CD4-positive, alpha-beta T cell treated with Interleukin-6 for 4 hours (primary cell): Measurements from ENCODE around the gene AGA.

Experiments
- DNase-seq: peaks from one replicate; pipeline ENCODE4 v3.0.0-alpha.2; 2020; ENCODE audit warnings: mixed read lengths

AGA gene

GRCh38 chr4:177441803-177442622 lies at the start of gene AGA:
TSS of gene AGA (minus strand) at chr4:177442437. CDS start at chr4:177442375, 62 bp downstream.
- peak; percentile 96 for DNase-seq

GRCh38 chr4:177492022-177492421 lies 49.8 kb upstream of the AGA start:
- no peak for DNase-seq

GRCh38 chr4:177490769-177491168 lies 48.5 kb upstream of the AGA start:
- DNase-seq, result no peak

- no peak for DNase-seq
Observed at GRCh38 chr4:177489471-177490246, 47.4 kb upstream of the AGA start.

GRCh38 chr4:177487977-177488376 lies 45.7 kb upstream of the AGA start:
- no peak for DNase-seq

- DNase-seq, result no peak
Observed at GRCh38 chr4:177485528-177485927, 43.3 kb upstream of the AGA start.

GRCh38 chr4:177484613-177485021 lies 42.4 kb upstream of the AGA start:
- no peak for DNase-seq

GRCh38 chr4:177483760-177484159 lies 41.5 kb upstream of the AGA start:
- no peak for DNase-seq

- DNase-seq, result no peak
Observed at GRCh38 chr4:177483271-177483670, 41.0 kb upstream of the AGA start.

- DNase-seq, result no peak
Observed at GRCh38 chr4:177482367-177482766, 40.1 kb upstream of the AGA start.

GRCh38 chr4:177480795-177481194 lies 38.6 kb upstream of the AGA start:
- DNase-seq, result no peak

- no peak for DNase-seq
Observed at GRCh38 chr4:177479063-177479462, 36.8 kb upstream of the AGA start.

GRCh38 chr4:177478496-177478895 lies 36.3 kb upstream of the AGA start:
- no peak for DNase-seq

- DNase-seq, result no peak
Observed at GRCh38 chr4:177473991-177474390, 31.8 kb upstream of the AGA start.

GRCh38 chr4:177464026-177464425 lies 21.8 kb upstream of the AGA start:
- no peak for DNase-seq

- no peak for DNase-seq
Observed at GRCh38 chr4:177461606-177462005, 19.4 kb upstream of the AGA start.

GRCh38 chr4:177460460-177460859 lies 18.2 kb upstream of the AGA start:
- DNase-seq, result no peak

GRCh38 chr4:177455561-177455970 lies 13.3 kb upstream of the AGA start:
- DNase-seq, result no peak

GRCh38 chr4:177453116-177453515 lies 10.9 kb upstream of the AGA start:
- DNase-seq, result no peak

- no peak for DNase-seq
Observed at GRCh38 chr4:177451108-177451500, 8.9 kb upstream of the AGA start.

- no peak for DNase-seq
Observed at GRCh38 chr4:177450426-177451107, 8.3 kb upstream of the AGA start.

- no peak for DNase-seq
Observed at GRCh38 chr4:177448850-177449249, 6.6 kb upstream of the AGA start.

GRCh38 chr4:177447417-177448004 lies 5.3 kb upstream of the AGA start:
- DNase-seq, result no peak
